Heart left ventricle (tissue), 16 donors: Measurements from ENCODE around the gene SLC43A1. TPM values are rescaled to one million over a fixed set of nuclear protein-coding genes. Genes with fewer than 3 reads are reported as not detected.

ENCODE experiments used
- ATAC-seq, 4 donors: fragments of 200-7000 bp; cut with Tn5 transposase; one replicate each; pipeline ENCODE4 v1.9.1; 2020 to 2022; ENCODE audit warnings: moderate library complexity in 4 of 4, mild to moderate bottlenecking in 3 of 4, moderate number of reproducible peaks in 1 of 4
- DNase-seq, 5 donors: peaks; one replicate each; pipeline ENCODE4 v3.0.0-alpha.2; 2020
- H3K27ac ChIP-seq, 12 donors: fragments of 200-600 bp; sonication (generic) in 4 of 12; one replicate each; pipeline versions ENCODE4 v1.5.0 to v1.8.0; 2016 to 2022; ENCODE audit warnings: mild to moderate bottlenecking in 2 of 12
- H3K27me3 ChIP-seq, 9 donors: fragments of 200-600 bp; sonication (generic) in 2 of 9; one replicate each; pipeline versions ENCODE4 v1.5.1 to v1.8.0; 2016 to 2022; ENCODE audit warnings: mild to moderate bottlenecking in 3 of 9
- H3K36me3 ChIP-seq, 9 donors: fragments of 200-600 bp; sonication (generic) in 2 of 9; one replicate each; pipeline versions ENCODE4 v1.5.0 to v1.8.0; 2018 to 2022; ENCODE audit warnings: mild to moderate bottlenecking in 2 of 9
- H3K4me1 ChIP-seq, 12 donors: fragments of 200-600 bp; sonication (generic) in 4 of 12; one replicate each; pipeline versions ENCODE4 v1.5.0 to v1.8.0; 2016 to 2022; ENCODE audit warnings: mild to moderate bottlenecking in 3 of 12
- H3K4me3 ChIP-seq, 12 donors: fragments of 200-600 bp; sonication (generic) in 4 of 12; one replicate each; pipeline versions ENCODE4 v1.5.0 to v1.8.0; 2017 to 2022; ENCODE audit warnings: mild to moderate bottlenecking in 9 of 12, moderate library complexity in 4 of 12
- H3K9me3 ChIP-seq, 12 donors: fragments of 200-600 bp; sonication (generic) in 4 of 12; one replicate each; pipeline versions ENCODE4 v1.5.0 to v1.8.0; 2016 to 2022; ENCODE audit warnings: mild to moderate bottlenecking in 1 of 12
- POLR2A ChIP-seq, 2 donors: fragments of 450-650 bp; IDR thresholded peaks; one replicate each; pipeline ENCODE4 v1.6.1; 2017; ENCODE audit warnings: antibody characterized with exemption in 2 of 2, mild to moderate bottlenecking in 2 of 2, moderate library complexity in 2 of 2
- WGBS, 4 donors: extraction: QIAGEN DNeasy Blood & Tissue Kit in 2 of 4; methylation state at CpG; one replicate each; pipeline versions ENCODE4 v1.1.5 to v1.1.7; 2013 to 2018; 5-methylcytosine and 5-hydroxymethylcytosine counted together
- intact Hi-C, 10 donors: fragments of 100-400 bp; cut with DNase I; formaldehyde crosslinking; loops; one replicate each; pipeline versions ENCODE4 v1.11.1 to v1.14.2; 2022
- polyA plus RNA-seq, 2 donors: library from polyadenylated mRNA; stranded (reverse); fragments of 200-250 nt; gene quantifications; one replicate each; pipeline ENCODE4 v1.2.3, GENCODE V29; 2013
- total RNA-seq, 9 donors: library from RNA; depleted of rRNA in 2 of 9; stranded (reverse); fragments of >200 nt in 2 of 9; fragmentation: NEBNext Ultra II Directional in 3 of 9; extraction: Animal tissue kit (Norgen Biotek cat#: 25700) in 3 of 9; gene quantifications; one replicate each; pipeline versions ENCODE4 v1.1.0 to v1.2.4, GENCODE V29; 2016 to 2023
- TF ChIP-seq, protein P1 (sequence below), 12 donors: fragments of 200-600 bp; sonication (generic) in 4 of 12; IDR thresholded peaks; one replicate each; pipeline versions ENCODE4 v1.5.0 to v1.8.0; 2018 to 2022; ENCODE audit warnings: antibody characterized with exemption in 12 of 12, mild to moderate bottlenecking in 5 of 12
- donor health status: ischemic (EF 13 %, LVEDD 7.1; RV severe dilation, severe dysfunction).
- donor health status: healthy with polysubstance abuse.
- donor health status: DM: no; HTN: yes; CAD: no.
- donor health status: DM: no; HTN: no; CAD: no.
- donor health status: ischemic (EF 25% LVEDD 6.9; RV normal size, moderate dysfunction).
- donor health status: ischemic (EF 25% LVEDD 5.7; RV mildly dilated, moderate dysfunction).
- donor health status: healthy.
- donor health status: DM: yes; HTN: yes; CAD: no.
- donor health status: ischemic (EF 35%, LVEDD 5.7; RV mildly dilated, moderate dysfunction).
- donor health status: nonischemic (EF 11% LVEDD 7.7; RV severe dilation, severe dysfunction).
- donor health status: DM: yes; HTN: yes; CAD: no.
- donor health status: PGD.
- donor health status: ischemic (EF 29% LVEDD 5.4; RV normal size, mild dysfunction).
- donor health status: nonischemic (EF 23%, LVEDD 6.1; RV moderate dilation, normal function).

SLC43A1 gene
- total and polyA plus RNA-seq, 11 donors: 2.7 to 12.3 (median 5.8) TPM

DNA sequence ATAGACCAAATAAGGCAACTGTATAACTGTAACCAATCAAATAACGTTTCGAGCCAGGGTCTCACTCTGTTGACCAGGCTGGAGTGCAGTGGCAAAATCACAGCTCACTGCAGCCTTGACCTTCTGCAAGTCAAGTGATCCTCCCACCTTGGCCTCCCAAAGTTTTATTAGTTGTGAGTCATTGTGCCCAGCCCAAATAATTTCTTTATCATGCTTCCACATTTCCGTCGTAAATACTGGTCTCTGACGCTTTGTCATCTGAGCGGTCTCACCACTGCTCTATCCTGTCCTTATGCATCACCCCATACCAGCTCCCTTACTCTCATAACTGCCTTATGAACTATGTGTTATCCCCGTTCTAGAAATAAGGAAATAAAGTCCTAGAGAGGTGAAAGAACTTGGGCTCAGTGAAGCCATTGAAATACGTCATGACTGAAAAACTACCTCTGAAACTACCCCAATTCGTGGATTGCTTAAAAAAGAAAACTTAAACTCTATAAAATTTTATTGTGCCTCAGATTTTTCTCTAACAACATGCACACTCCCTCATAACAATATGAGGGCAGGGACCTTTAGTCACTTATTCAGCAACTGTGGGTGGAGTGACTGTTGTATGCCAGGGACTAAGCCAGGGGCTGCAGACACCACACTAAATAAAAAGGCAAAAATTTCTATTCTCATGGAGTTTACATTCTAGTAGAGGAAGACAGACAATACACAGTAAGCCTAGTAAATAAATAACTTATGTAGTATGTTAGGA is 71.0 kb downstream of the SLC43A1 start:
- Histone ChIP-seq H3K4me1 (no peaks in the 10 kb centered on the region), H3K36me3 (no peaks in the 10 kb centered on the region), H3K27me3 (peaks cover 0 to 4% (median 0%) of the 10 kb centered on the region in 9 donors), H3K27ac (no peak overlapping the region), H3K9me3 (no peaks in the 10 kb centered on the region), H3K4me3 (no peak overlapping the region)
- intact Hi-C loops: loop anchor here in 1 of 10 donors (10.0 kb wide), 1 partner anchor 60 kb away; the partner anchor contains the start of gene PRG3
- 82 to 87% (median 86%) methylated on average over 9 of the region's 9 CpGs for WGBS, 4 donors
- ATAC-seq (no peak), DNase-seq (no peak)
- TF ChIP-seq, protein P1, sequence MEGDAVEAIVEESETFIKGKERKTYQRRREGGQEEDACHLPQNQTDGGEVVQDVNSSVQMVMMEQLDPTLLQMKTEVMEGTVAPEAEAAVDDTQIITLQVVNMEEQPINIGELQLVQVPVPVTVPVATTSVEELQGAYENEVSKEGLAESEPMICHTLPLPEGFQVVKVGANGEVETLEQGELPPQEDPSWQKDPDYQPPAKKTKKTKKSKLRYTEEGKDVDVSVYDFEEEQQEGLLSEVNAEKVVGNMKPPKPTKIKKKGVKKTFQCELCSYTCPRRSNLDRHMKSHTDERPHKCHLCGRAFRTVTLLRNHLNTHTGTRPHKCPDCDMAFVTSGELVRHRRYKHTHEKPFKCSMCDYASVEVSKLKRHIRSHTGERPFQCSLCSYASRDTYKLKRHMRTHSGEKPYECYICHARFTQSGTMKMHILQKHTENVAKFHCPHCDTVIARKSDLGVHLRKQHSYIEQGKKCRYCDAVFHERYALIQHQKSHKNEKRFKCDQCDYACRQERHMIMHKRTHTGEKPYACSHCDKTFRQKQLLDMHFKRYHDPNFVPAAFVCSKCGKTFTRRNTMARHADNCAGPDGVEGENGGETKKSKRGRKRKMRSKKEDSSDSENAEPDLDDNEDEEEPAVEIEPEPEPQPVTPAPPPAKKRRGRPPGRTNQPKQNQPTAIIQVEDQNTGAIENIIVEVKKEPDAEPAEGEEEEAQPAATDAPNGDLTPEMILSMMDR (IDR thresholded peaks at IDR 0.05): no peak
- no peak for TF ChIP-seq POLR2A (IDR thresholded peaks at IDR 0.05)

DNA sequence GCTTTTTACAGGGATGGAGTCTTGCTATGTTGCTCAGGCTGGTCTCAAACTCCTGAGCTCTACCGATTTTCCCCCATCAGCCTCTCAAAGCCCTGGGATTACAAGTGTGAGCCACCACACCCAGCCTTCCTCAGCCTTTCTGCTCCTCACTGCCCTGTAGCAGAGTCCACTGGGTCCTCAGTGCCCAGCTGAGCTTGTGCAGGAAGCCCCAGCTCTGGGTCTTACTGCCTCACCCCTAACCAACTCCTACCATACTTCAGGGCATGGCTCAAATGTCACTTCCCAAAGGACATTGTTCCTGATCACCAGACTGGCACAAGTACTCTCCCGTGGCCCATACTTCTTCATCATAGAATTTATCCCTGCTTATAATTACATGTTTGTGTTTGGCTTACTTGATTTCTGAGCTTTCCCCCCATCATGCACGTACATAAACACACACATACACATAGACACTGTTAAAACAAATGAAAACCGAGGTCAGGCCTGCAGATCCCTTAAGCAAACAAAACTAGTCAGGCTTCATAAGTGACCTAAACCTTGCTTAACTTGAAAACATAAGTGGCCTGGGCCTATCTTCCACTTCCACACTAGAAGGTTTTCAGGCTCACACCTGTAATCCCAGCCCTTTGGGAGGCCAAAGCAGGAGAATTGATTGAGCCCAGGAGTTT is 74.6 kb downstream of the SLC43A1 start:
- TF ChIP-seq, protein P1 (IDR thresholded peaks at IDR 0.05): no peak
- no peak for TF ChIP-seq POLR2A (IDR thresholded peaks at IDR 0.05)
- no peak overlapping the region for H3K27ac ChIP-seq
- no peaks in the 10 kb centered on the region for H3K9me3 ChIP-seq
- no peaks in the 10 kb centered on the region for H3K36me3 ChIP-seq
- H3K27me3 ChIP-seq: peaks cover 0 to 4% (median 0%) of the 10 kb centered on the region in 9 donors
- H3K4me3 ChIP-seq: no peak overlapping the region
- WGBS, 4 donors: 92 to 93% (median 92%) methylated on average over 4 of the region's 4 CpGs
- ATAC-seq (no peak), DNase-seq (no peak)
- H3K4me1 ChIP-seq: no peaks in the 10 kb centered on the region
- intact Hi-C loops: loop anchor here in 1 of 10 donors (10.0 kb wide), 1 partner anchor 56 kb away; the partner anchor contains the start of gene PRG3

DNA sequence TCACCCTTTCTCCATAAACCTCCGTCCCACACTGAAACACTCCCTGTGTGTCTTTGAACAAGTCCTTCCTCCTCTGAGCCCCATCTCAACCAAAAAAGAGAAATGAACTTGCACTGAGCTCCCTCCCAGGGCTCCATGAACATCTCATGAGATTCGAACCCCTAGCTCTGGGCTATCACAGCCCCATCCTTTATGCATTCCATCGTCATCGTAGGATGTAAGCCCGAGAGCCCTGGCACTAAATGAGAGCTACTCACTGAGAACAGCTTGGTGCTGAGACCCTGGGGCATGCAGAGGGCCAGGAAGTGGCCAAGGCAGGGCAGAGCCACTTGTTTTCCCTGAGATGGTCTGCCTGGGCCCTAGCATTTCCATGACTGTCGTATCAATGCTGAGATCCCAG is 75.7 kb downstream of the SLC43A1 start:
- peaks cover 0 to 6% (median 0%) of the 10 kb centered on the region in 12 donors for H3K4me1 ChIP-seq
- DNase-seq (no peak), ATAC-seq (no peak)
- no peak overlapping the region for H3K4me3 ChIP-seq
- WGBS, 4 donors: 75 to 90% (median 77%) methylated on average over 6 of the region's 6 CpGs
- no peaks in the 10 kb centered on the region for H3K27me3 ChIP-seq
- no peaks in the 10 kb centered on the region for H3K36me3 ChIP-seq
- no peak overlapping the region for H3K27ac ChIP-seq
- no peak for TF ChIP-seq POLR2A (IDR thresholded peaks at IDR 0.05)
- TF ChIP-seq, protein P1 (IDR thresholded peaks at IDR 0.05): no peak
- intact Hi-C loops: loop anchor here in 1 of 10 donors (10.0 kb wide), 1 partner anchor 55 kb away; the partner anchor contains the start of gene PRG3
- H3K9me3 ChIP-seq: no peaks in the 10 kb centered on the region
